CD4-positive, alpha-beta T cell treated with Interleukin-4 for 4 hours (primary cell): ENCODE results near the gene PDLIM3.
"Not testable (repeated sequence)": the region's sequence is repeated elsewhere in the genome, so short reads cannot be mapped to it uniquely, and the experiment has no call there.

ENCODE experiments used
- DNase-seq: peaks from one replicate; pipeline ENCODE4 v3.0.0-alpha.2; 2020

PDLIM3 gene

DNA sequence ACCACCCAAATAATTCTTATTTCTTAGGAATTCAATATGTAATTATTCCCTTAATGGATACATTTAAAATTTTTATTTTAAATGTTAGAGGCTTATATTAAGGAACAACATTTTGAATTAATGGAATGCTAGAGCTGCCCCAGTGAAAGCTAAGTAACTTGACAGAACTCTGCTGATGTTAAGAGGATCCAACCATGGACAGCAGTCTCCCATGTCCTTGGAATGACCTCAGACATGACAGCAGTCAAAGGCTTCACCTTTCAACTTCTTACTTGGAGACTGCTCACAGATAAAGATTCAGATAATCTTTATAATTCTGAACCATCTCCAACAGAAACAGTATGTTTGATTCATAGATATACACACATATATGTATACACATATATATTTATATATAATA is 17.2 kb downstream of the PDLIM3 start:
- no peak for DNase-seq

DNA sequence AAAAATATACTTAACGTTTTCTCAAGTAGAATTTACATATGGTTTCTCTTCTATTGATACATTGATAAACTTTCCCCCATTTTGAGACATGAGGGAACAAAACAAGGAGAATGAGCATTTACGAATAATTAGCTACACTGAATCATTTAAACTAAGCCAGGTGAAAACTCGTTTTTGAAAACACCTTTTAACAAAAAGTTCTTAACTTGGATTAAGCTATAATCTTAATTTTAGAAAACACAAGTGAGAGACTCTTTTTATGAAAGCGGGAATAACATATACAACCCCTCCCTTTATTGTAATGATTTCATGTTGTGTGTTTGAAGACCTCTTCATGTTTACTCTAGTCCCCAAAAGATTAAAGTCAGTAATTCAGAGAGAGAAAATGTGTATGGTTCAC is 20.1 kb downstream of the PDLIM3 start:
- DNase-seq = no peak

DNA sequence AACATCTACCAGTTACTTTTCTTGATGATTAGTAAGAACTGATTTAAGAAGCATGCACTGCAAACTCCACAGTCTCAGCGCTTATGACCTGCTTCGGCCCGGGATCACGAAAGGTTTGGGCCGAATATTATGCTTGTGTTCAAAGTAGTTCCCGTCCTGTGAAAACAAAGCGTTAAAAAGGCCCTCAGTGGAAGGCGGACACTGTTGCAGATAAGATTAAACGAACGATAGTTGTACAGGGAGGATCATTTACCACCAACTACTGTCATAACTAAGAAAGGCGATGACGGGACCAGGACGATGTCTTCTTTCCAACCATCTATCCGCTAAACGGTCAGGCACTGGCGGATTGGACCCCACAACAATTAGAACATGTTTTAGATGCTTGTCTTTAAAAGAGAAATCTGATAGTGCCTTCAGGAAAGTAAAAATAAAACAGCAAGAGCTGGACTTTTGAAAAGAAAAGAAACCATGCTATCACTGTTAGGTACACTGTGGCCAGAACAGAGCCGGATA is 21.1 kb downstream of the PDLIM3 start:
- no peak for DNase-seq

DNA sequence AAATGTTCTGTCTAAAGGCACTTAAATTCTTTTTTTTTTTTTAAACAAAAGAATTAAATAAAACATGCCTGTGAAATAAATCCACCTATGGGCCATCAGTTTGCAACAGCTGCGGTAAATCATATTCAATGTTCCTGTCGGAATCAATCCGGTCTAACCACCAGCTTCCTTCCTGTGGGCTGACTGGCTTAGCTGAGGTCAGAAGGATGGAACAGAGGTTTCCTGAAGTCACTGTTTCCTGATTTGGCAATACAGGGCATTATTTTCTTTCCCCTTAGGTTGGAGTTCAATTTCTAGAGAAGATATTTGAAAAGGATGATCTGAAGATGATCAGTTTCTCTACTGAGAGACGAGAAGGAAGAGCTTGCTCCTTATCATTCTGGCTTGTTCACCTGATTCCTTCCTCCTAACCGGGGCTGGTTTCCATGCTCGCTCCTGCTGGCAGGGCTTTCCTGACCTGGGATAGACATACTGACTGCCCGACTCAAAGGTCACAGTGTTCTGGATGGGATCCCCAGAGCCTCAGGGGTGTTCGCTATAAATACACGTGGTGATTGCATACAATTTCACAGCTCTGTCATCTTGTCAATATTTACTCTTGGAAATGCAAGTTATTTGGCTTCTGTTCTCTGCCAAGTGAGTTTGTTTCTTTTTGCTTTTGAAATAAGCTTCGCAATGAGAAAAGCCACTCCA is 21.7 kb downstream of the PDLIM3 start:
- no peak for DNase-seq

DNA sequence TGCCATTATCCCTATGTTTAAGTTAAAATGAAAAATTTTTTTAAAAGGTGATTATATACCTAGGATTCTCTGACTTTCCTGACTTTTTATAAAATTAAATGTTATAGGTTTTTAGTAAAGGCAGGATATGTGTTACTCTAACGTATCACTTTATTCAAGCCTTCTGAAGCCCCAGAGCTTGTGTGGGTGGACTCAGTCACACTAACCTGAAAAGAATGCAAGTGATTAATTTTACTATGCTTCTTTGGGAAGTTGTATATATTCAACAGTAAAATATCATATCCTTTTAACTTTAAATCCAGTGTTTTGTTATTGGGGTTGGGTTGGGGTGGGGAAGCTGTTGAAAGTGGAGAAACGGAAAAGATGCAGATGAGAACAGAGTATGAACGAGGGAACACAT is 22.8 kb downstream of the PDLIM3 start:
- DNase-seq = no peak

DNA sequence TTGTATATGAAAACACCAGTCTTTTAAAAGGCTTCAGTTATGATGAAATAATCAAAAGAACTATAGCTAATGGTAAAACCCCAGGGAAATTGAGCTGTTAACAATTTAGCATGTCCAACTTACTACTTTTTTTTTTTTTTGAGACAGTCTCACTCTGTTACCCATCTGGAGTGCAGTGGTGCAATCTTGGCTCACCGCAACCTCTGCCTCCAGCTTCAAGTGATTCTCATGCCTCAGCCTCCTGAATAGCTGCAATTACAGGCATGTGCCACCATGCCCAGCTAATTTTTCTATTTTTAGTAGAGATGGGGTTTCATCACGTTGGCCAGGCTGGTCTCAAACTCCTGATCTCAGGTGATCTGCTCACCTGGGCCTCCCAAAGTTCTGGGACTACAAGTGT is 24.1 kb downstream of the PDLIM3 start:
- not testable (repeated sequence) for DNase-seq

DNA sequence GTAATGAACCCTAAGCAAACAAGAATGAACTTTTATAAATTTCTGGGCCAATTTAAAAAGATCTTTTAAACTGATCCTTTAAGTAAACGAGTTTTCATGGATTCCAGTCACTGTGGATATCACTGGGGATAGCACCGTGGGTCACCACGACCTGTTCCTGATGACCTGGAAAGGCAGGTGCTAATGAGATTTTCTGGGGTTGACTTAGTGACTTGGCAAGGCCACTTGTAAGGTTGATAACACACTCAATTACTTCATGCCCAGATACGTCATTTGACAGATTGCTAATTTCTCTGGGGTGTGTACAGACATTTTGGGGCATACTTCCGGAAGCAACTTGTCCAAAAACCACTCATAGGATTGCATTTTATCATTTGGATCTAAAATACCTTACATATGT is 24.5 kb downstream of the PDLIM3 start:
- no peak for DNase-seq

DNA sequence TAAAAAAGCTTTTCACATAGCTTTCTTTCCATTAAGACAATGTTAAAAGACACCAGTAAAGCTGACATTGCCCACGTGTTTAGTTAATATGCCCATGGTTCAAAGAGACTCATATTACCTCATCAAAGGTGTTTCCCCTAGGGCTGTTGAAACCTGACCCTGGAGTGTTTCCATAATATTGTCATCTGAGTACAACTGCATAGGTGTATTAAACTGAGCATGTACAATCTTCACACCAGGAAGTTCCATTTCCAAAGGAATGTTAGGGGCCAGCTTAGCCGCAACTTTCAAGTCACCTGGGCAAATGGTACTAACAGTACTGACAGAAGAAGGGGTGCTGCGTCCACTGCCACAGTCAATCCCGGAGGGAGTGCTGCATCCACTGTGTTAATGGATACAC is 27.1 kb downstream of the PDLIM3 start:
- no peak for DNase-seq

DNA sequence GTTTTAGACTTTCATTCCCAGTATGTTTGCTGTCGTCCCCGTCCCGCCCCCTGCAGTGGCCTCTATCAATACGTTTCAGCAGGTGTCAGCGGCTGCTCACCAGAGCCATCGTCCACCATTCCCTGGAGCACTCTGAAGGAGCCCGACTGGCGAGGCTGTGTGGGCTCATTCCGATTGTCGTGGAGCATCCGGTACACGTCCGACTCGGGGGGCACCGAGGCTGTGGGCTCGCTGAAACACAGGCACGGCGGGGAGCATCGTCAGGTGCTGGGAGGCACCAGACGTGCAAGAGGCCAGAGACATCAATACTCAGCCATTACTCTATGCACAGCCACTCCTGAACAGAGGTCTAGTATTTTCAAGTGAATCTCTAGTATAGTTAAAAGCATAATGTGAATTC is 28.9 kb downstream of the PDLIM3 start:
- no peak for DNase-seq

DNA sequence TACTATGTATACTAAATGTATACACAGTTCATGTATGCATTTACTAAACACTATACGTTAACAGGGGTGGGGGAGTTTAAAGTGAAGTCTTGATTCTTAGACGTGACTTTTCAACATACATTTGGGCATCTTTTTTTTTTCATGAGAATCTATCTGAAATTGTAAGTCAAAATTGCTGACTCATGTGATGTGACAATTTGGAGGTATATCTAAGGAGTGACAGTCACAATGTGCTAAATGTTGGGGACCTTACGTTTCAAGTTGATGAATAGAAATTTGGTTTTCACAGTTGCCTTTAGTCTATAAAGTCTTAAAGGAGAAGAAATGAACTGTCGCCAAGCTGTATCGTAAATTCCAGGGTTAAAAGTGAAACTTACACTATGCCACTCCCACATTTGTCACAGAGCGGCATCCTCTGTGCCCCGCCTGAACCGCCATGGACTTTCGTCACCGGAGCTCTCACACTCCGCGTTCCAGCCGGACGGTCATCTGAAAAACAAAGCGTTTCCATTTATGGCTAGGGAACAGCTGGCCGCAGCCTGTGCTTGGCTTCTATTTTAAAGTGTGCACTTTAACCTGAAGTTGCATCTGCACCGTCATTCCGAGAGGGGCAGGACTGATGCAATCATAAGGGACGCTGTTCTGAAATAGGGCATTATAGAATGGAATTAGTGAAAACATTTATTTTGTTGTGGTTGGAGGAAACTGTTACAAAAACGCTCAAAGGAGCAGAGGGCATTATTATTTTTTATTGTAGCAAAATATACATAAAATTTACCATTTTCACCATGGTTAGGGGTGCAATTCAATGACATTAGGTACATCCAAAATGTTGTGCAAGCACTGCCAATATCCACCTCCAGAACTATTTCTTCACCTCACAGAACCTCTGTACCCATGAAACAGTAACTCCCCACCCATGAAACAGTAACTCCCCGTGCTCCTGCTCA is 30.9 kb downstream of the PDLIM3 start:
- no peak for DNase-seq

DNA sequence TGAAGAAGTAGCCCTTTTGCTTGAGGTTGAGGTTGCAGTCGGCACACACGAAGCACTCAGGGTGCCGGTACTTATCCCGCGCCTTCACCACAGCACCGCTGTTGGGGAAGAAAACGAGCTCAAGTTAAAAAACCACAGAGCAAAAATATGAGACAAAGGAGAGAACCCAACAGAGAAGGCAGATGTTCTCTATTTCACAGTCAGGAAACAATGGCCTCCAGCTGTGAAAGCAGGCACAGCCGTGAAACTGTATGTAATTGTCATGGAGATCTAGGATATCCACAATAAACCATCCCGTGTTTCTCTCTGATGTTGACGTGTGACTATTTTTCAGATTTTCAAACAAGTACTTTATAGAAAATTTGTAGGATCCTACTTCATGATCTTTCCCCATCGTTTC is 32.9 kb downstream of the PDLIM3 start:
- DNase-seq = no peak

DNA sequence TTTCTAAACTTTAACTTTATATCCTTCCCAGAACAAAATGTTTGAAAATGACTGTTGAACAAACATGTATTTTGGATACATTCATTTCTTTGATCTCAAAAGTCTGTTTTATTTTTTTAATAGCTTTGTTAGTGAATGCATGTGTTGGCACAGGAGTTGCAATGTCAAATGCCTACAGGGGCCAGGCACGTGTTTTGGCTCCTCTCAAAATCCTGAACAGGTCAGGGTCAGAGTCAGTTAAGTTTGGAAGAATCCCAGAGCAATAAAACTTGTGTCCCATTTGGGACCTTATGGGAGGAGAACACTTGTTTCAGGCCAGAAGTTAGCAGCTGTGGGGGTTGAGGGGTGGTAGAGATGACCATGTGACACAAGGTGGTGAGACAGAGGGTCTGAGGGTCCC is 34.7 kb downstream of the PDLIM3 start:
- no peak for DNase-seq

DNA sequence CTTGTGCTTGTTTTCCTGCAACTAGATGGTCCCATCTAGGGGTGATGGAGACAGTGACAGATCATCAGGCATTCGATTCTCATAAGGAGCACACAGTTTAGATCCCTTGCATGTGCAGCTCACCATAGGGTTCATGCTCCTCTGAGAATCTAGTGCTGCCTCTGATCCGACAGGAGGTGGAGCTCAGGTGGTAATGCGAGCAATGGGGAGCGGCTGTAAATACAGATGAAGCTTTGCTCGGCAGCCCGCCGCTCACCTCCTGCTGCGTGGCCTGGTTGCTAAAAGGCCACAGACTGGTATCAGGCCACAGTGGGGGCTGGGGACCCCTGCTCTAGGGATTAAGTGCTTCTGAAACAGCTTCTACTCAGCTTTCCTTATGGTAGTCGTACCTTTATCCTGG is 35.3 kb downstream of the PDLIM3 start:
- DNase-seq = no peak

DNA sequence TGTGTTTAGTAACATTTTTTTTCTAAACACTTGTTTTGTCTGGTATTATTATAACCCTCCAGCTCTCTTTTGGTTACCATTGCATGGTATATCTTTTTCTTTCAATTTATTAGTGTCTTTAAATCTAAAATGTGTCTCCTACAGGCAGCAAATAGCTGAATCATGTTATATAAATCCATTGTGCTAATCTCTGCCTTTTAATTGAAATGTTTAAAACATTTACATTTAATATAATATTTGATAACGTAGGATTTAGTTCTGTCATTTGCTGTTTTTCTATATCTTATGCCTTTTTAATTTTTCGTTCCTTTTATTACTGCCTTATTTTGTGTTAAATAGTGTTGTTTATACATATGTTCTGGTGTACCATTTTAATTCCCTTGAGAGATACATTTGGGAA is 46.7 kb downstream of the PDLIM3 start:
- no peak for DNase-seq

DNA sequence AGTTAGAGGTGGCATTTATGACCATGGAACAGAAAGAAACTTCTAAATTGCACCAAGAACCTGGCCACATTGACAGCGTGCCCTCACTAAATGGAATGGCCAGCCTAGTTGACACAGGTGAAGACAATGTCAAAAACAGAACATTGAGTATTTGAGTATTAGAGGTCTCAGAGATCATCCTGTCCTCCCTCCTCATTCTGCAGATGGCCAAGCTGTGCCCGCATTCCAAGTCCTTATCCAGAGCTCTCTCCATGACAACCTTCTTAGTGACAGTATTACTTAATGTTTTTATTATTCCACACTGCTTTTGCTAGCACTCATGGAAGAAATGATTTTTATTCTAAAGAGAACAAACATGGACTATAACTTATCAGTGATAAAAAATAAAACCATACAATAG is 53.9 kb downstream of the PDLIM3 start:
- DNase-seq = no peak

DNA sequence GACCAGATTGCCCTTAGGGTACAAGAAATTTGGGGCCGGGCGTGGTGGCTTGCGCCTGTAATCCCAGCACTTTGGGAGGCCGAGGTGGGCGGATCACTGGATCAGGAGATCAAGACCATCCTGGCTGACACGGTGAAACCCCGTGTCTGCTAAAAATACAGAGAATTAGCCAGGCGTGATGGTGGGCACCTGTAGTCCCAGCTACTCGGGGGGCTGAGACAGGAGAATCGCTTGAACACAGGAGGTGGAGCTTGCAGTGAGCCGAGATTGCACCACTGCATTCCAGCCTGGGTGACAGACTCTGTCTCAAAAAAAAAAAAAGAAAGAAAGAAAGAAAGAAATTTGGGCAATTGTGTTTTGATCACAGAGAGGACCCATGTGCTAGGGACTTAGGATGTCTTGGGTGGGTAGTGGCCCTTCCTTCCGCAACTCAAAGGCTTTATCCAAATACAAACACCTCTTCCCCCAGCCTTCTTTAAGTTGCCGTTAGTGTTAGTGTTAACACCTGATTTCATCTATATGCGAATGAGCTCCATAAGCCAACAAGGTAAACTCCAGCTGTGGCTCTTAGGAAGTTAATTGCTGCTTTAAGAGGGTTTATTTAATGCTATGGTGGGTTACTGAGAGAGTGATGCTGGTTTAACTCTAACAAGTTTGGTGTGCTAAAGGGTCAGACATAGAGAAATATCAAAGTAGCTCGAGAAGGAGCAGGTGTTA is 55.1 kb downstream of the PDLIM3 start:
- DNase-seq = no peak

DNA sequence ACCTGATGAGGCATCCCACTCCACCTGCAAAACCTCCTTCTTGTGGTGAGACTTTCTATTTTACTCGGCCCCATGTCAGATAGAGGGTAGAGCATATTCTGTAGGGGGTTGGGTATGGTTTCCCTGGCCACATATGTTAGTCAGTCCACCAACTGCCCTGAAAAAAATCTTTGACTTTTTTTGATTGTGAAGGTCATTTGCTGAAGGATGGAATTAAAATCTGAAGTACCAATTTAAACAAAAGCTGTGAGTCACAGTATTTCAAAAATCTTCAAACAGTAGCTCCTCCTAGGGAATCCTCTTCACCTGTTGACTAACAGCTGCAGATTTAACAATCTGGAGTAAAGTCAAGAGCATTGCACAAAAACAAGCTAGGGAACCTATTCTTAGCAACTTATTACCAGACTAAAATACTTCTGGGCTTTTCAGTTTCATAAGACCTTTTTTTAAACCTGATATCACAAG is 55.8 kb downstream of the PDLIM3 start:
- DNase-seq = no peak

DNA sequence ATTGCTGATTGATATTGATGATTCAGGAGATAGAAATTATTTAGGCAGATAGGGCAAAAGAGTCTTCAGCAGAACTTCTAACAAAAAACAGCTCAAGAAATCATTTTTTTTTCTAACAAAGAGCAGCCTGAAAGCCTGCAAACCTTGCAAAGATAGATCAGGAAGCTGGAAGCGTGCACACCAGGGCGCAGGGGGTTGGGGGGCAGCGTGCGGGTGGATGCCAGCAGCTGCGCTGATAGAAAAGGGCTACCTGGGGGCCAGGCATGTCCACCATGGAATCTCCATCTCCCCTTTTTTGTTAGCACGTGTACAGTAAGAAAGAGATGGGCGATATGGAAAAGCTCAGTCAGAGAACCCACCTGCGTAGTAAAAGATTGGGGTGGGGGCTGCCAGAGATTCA is 62.1 kb downstream of the PDLIM3 start:
- no peak for DNase-seq

DNA sequence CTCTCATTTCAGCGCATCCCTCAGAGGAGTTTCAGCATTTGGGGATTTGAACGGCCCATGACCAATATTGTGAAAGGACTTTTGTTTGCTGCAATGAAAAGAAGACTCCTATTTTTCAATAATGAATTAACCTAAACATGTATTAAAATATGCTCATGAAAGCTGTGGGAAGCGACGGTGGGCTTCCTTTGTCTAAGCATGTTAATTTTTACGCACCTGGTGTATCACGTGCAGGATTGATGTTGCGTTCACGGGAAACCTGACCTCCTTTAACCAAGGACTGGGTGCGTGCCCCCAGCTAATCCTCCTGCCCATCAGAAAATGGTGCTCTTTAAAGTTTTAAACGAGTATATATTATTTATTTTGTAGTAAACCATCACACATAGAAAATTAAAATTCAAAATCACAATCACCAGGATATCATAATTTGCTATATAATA is 63.2 kb downstream of the PDLIM3 start:
- DNase-seq = no peak

DNA sequence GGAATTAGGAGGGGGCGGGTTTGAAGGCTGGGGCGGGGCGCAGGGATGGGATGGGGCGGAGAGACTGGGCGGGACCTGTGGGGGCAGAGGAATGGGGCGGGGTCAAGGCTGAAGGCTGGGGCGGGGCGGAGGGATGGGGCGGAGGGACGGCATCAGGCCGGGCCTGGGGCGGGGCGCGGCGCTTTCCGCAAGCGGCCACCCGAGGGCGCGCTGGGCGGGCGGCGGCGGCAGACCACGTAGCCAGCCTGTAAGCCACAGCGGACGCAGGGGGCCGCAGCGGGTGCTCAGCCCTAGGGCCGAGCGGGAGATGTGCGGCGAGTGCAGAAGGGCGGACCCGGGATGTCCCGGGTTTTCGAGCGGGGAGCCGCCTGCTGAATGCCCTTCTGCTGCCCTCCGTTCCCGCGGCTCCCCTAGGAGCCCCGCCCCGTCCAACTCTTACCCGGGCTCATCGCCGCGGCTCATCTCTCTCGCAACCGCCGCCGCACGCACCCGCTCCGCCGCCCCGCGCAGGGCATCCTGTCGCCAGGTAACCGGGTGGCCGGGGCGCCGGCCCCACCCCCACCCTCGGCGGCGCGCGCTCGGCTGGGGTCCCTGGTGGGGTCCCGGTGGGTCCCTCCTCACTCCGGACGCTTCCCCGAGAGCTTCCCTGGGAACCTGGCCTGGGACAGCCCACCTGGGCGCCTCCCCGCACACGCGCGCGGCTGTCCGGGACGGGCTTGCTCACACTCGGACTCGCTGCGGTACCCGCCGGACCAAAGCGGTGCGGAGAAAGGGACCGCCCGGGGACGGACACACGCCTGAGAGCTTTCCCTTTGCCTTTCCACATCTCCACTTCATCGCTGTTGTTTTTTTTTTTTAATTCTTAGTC is 63.8 kb downstream of the PDLIM3 start, which contains the start of gene CCDC110:
TSS of gene CCDC110 (minus strand) at position 499 of the 868 bp plus-strand sequence. CDS start at position 449, 50 bp downstream.
- peak; percentile 85 for DNase-seq

DNA sequence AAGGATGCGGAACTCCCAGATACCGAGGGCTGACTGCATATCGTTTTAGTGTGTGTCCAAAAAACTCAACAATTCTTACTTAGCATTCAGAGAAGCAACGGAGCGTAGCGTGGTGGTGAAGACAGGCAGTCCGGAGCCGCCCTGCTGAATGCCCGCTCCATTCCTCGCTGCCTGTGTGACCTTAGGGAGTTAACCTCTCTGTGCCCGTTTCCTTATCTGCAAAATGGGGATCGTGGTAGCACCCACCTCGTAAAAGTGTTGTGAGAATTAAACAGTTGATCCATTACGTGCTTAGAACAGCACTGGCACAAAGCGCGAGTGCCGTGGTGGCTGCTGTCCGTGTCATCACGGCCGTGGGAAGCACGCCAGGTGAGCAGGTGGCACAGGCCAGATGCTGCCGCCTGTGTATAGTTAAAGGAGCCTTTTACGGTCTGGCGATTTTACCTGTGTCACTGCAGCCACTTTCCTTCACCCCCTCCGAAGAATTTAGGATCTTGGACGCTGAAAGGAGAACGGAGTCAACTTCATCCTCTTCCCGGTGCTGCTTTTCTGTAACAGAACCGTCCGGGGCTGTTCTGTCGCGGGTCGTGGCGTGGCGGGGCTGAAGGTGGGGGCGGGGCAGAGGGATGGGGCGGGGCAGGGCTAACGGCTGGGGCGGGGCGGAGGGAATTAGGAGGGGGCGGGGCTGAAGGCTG is 64.7 kb downstream of the PDLIM3 start:
- DNase-seq = peak; percentile 34
